Globus pallidus (tissue), 1 donor: ENCODE results near the gene CCDC74B.
"Not testable (repeated sequence)": the region's sequence is repeated elsewhere in the genome, so short reads cannot be mapped to it uniquely, and the experiment has no call there.

Source experiments
- DNase-seq: peaks from one replicate; pipeline ENCODE4 v3.0.0-alpha.2; 2015; ENCODE audit warnings: low spot score

Gene CCDC74B

DNA sequence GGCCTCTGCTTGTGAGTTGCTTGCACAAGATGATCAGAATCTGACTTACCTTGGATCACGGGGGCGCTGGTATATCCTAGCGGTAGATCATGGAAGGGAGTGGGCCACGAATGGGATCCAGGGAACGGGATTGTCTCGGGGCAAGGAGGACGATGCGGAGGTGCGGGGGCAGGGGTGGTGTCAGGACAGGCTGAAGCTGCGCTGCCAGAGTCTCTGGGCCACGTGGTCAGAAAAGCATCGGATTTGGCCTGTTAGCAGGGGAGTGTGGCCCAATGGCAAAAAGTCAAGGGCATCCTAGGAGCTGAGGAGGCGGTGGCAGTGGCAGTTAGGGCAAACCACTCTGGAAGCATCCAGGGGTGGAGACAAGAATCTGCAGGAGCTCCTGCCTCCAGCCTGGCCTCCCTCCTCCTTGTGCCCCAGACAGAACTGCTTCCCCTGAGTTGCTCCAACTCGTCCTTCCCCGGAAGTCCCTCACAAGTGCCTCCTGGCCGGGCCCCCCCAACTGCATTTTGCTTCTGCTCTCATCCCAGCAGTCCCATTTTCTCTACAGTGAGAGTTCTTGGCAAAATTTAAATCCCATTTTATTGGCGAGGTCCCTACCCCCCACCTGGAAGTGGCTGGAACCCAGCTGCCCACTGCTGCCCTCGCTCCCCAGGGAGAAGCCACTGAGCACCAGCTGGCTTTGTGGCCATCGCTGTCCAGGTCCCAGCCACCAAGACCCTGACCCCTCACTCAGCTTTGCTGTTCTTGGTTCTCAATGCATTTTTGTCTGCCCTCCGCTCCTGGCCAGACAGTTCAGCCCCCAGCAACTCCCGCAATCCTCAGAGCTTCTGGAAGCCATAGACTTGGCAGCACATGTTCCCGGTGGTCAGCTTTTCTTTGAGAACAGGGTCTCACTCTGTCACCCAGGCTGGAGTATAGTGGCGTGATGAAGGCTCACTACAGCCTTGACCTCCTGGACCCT lies 5.6 kb upstream of the CCDC74B start:
- no peak for DNase-seq

DNA sequence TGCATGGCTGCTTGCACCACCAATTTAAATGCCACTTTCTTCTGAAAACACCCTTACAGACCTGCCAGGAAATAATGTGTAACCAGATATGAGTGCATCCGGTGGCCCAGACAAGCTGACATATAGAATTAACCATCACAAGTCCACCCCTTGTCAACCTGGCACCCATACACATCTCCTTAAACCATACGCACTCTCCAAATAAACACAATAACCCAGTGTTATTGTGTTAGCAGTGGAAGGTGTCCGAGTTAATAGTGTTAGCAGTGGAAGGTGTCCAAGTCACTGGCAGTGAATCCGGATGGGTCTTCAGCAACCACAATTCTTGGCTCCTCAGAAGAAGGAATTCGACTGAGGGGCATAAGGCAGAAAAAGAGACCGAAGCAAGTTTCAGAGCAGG lies 3.6 kb upstream of the CCDC74B start:
- DNase-seq = not testable (repeated sequence)

DNA sequence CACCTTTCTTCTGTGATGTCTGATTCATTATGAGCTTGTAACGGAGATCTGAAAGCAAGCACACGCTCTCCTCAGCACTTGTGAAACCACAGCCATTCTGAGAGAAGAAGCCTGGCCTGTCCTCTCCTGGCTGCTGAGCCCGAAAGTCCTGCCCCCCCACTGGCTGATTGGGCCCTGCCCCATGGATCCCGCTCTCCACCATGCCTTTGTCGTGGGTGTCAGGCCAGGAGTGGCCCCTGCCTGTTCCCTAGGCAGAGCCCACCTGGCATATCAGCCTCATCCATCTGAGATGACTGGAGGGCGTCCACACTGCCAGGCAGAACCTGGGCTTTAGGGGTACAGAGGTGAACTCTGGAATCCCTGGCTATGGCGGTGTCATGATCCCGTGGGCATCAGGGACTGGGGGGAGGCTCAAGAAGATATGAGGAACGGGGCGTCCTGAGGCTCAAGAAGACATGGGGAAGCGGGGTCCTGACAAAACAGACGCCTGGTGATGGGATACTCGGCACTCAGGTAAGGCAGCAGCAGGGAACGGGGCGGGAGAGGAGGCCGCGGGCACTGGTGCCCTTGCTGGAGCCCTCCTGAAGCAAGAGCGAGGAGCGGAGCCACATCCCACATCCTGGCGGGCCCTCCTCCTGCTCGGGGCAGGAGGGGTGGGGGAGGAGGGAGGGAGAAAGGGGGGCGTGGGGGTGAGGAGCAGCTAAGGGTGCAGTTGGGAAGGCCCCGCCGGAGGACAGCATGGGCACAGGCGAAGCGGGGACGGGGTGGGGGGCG lies 1.5 kb downstream of the CCDC74B start:
- not testable (repeated sequence) for DNase-seq

DNA sequence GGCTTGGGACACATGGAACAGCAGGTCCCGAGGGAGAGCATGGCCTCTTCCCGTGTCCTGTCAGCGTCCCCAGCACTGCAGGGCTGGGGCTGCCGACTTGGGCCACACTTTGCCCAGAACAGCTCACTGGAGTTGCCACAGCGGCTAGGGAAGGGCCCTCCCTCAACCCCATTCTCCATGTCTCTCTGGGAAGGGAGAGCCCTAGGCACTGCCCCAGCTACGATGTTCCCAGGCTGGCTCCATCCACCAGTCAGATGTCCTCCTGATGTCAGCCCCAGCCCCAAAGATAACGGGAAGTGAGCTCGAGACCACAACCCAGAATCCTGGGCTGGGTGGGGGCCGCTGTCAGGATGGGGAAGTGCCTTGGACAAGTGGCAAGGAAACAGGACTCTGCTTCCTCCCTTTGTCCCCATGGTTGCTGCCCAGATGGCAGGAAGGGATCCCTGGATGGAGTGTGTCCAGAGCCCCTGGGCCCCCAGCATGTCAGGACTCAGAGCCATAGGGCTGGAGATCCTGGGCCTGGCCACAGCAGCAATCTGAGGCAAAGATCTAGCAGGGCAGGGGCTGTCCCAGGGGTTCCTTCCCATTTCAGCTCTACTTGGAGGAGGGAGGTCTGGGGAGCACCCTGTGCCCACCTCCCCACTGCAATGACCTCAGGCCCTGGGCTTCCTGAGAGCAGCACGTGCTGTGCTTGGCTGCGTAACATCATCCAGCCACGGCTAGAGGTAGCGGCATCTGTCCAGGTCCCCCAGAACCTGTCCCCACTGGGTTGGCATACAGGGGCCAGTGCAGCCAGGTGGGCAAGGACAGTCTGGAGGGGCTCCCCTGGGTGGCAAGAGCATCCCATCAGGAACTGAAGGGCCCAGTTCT lies 2.3 kb downstream of the CCDC74B start:
- DNase-seq = not testable (repeated sequence)

DNA sequence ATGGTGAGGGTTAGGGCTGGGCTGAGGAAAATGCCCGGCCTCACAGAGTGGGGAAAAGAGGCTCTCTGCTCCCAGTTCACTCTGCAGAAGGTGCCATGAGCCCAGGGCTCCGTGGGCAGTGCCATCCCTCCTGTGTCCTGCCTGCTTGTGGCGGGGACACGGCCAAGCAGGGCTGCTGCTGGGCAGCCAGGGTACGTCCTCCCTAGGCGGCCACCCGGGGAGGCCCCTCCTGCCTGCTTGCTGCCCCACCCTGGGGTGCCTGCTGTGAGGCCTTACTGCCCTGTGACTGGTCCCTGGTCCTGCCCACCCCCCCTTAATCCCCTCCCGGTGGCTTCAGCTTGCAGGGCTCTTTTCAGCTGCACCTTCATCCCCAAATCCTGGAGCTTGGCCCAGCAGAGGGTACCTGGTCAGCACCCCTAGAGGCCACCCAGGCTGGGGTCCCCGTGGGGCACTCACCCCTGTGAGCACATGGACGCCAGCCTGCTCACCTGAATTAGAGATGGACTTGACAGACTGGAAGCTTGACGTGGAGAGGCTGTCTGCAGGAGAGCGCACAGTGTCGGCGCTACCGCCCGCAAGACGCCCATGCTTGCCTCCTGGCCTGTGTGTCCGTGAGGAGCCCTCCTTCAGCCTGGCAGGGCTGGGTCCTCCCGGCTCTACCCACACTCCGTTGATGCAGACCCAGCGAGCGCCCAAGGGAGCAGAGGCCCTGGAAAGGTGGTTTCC lies 3.1 kb downstream of the CCDC74B start:
- DNase-seq = not testable (repeated sequence)

DNA sequence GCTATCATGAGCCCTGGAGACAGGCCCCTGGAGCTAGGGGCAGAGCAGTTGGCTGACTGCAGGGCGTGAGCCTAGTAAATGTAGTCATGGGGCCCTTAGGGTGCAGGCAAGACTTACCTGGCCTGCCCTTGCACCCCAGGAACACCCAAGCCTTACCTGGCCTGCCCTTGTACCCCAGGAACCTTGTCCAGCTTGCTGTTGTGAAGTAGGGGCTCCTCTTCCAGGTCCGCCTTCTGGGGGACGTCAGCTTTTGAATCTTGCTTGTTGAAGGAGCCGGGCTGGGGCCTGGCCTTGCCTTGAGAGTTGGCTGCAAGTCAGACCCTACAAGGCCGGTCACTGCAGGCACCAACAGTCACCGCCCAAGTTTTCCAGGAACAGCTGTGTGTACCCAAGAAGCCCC lies 3.9 kb downstream of the CCDC74B start:
- DNase-seq = not testable (repeated sequence)

DNA sequence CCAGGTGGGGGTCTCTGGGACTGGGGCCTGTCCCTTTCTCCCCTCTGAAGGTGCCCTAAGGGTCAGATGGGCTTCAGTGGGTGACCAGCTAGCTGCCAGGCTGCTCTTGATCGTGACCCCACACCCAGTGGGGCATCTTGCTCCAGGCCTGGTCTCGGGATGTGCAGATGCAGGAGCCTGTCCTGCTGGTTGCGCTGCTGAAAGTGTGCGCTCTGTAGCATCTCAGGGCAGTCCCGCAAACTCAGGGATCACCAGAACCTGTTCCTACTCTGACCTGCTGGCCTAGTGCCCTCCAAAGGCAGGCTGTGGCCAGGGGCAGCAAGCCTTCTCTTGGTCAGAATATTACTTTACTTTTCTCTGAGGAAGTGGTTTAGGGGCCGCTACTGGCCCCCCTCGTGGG lies 4.4 kb downstream of the CCDC74B start:
- not testable (repeated sequence) for DNase-seq

DNA sequence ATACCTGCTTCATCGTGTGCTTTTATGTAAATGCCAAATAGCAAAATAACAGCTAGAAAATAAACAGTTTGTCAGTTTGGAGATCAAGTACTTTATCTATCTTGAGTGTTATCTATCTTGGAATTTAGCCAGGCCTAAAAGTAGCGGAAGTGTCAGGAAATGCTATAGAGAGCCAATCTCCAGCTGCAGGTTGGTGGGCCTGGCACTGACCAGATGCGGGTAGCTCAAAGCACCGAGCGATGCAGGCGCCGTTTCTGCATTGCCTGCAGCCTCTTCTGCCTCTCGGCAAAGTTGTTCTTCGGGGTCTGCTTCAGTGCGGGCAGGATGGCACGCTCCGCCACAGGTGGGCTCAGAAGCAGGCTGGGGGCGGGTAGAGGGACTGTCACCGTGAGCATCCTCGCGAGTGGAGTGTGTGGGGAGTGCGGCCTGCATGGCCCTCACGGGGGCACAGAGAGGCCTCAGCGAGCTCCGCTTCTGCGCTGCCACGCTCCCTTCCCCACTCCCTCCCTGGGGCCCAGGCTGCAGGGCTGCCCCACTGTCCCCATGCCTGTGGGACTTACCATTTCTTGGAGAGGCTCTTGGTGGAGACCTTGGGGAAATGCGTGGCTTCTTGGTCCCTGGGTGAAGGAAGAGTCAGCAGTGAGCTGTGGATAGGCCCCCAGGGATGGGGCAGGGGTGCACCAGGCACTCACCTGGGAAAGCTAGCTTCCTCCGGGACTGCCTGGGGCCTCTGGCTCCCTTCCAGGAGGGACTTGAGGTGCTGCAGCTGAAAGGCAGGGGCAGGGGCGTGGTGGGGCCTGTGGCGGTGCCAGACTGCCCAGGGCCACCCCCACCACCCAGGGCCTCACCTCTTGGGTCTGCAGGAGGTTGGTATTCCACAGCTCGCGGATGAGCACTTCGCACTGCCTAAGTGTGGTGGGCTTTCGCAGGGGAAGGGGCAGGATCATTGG lies 5.3 kb downstream of the CCDC74B start:
- DNase-seq = not testable (repeated sequence)

DNA sequence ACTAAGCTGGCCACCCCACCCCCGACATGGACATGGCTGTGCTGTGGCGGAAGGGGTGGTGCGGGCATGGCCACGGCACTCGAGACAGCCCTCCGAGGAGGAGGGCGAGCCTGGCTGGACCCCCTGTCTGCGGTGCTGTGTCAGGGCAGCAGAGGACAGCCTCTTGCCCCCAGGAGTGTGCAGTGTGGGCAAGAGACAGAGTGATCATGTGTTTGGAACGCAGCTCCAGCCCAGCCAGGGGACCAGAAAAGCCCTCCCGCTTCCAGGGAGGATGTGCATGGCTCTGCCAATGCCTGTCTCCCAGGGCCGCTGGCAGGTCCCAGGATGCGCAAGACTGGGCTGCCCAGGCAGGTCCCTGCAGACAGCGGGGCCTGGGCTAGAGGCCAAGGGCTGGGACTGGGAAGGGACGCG lies 6.1 kb downstream of the CCDC74B start:
- not testable (repeated sequence) for DNase-seq

DNA sequence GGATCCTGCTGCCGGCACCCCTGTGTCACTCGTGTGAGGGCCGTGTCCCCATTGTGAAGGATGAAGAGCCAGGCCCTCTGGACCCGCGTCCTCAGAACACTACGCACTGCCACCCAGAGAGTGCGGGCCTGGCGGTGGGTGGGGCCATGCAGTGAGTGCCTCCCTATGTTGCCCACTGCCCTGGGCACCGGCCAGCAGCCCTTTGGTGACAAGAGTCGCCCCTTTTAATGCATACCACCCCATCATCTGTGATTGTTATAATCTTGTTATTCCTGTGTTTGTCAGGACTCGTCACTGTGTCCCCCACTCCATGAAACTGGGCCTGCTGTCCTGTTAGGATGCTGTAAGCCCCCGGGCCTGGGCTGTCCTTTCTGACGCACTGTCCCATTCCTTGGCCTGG lies 6.6 kb downstream of the CCDC74B start:
- DNase-seq = not testable (repeated sequence)

DNA sequence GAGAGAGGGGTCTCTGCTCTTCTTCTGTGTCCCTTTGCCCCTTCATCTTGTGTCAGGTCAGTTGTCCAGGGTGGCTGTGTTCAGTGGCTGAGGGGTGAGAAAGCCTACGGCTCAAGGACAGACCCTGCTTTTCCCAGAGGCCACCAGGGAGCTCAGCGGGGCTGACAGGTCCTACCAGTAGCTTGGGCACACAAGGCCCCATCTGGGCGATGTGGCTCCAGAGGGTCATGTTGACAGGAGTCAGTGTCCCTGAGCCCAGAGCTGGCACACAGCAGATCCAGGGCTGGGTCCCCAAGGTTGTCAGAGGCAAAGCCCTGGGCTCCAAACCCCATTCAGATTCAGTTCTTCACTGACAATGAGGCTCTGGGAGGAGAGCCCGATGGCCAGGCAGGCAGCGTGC lies 7.8 kb downstream of the CCDC74B start:
- DNase-seq = not testable (repeated sequence)

DNA sequence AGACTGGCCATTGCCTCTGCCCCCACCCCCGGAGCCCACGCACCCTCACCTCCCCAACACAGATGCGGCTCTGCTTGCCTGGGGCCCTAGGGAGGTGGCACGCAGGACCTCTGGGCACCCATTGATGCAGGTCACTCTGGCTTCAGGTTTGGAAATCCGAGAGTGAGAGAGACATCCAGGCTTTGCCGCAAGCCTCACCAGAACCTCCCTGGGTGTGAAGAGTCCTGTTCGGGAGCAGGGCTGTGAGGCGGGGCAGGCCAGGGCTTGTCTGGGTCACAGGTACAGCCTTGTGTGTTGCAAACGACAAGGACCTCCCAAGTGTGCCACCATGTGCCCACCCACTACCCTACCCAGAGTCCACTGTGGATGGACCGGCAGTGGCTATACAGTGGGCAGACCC lies 8.4 kb downstream of the CCDC74B start:
- not testable (repeated sequence) for DNase-seq

DNA sequence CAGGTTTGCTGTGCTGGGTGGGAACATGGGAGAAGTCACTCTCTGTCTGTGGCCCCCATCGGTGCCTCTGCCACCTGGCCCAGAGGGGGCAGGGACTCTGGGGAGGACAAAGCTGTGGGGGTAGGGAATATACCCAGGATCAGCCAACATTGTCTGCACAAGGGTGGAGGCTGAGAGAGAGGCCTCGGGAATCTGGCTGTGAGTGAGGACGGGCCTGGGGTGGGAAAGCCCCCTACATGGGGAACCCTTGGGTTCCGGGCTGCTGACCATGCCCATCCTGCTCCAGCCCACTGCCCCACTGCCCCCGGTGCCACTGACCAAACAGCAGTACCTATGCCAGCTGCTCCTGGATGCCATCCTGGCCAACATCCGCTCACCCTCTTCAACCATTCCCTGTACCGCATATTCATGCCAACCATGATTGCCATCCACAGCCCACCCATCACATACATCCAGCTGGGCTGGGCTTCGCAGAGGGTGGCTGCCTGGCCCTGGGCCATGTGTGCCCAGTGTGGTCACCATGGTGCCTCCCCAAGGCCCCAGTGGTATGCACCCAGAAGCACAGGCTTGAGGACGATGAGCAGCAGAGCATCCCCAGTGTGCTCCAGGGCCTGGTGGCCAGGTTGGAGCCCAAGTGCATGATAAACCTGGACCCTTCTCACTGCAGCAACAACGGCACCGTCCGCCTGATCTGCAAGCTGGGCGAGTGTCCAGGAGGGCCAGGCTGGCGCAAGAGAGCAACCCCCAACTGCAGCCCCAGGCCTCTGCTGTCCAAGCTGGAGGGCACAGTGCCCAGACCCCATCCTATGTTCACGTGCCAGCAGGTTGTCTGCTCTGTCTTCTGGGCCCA lies 9.0 kb downstream of the CCDC74B start:
- DNase-seq = no peak

DNA sequence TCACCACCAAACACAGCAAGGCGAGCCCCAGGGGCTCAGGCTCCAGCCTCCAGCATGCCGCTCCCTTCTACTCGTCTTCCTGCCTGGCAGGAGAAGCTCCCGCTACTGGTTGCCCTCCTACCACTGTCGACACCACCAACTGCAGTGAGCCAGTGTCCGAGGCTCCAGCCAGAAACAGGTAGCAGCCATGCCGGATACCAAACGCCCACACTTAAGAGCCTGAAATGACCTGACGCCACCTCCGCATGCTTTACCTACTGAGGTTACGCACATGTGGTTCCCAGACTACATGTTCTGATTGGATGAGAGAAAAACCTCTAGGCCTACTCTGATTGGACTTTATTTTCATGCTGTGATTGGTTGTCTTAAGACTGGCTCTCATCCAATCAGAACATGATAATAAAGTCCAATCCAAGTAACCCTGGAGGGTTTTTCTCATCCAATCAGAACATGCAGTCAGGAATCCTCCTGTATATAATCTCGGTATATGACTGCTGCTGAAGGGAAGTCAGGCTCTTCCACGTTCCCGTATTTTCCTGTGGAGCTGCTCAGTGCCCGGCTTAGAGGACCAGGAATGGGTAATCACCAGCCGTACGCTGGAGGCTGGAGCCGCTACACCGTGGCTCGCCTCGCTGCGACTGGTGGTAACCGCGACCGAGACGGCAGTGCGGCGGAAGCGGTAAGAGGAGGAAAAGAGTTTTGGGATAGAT lies 15.6 kb downstream of the CCDC74B start, which contains the start of gene POTEF:
Gene POTEF, minus strand, starts transcription at position 103 of the 710 bp plus-strand sequence. CDS start 8,707 bp downstream, outside the sequence.
- DNase-seq = not testable (repeated sequence)

DNA sequence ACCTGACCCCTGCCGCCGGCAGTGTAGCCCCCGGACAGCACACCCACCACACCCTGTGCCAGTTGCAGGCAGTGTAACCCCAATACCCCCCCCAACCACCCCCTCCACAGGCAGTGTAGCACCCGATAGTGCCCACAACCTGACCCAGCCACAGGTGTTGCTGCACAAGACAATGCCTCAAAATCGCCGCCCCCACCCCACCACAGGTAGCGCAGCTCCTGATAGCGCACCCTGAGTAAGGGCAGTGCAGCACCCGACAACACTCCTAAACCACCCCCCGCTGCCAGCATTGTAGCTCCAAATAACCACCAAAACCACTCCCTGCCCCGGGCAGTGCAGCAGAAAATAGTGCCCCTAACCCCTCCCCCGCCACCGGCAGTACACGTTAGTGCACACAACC lies 16.4 kb downstream of the CCDC74B start:
- DNase-seq = not testable (repeated sequence)

DNA sequence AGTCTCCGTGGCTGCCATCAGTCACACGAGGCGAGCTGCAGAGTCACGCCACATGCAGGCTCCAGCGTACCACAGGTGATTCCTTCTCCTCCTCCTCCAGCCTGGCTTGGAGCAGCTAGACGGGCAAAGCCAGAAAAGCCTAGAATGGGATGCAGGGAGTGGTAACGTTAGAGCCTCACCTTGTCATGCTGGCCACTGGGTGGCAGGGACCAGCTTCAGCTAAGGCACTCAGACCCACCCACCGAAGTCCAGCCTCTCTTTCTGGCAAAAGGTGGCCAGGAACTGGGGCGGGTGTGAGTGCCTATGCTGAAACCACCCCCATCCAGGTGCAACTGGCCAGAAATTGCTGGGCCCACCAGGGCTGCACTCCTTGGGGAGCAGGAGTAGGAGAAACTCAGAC lies 17.2 kb downstream of the CCDC74B start:
- not testable (repeated sequence) for DNase-seq

DNA sequence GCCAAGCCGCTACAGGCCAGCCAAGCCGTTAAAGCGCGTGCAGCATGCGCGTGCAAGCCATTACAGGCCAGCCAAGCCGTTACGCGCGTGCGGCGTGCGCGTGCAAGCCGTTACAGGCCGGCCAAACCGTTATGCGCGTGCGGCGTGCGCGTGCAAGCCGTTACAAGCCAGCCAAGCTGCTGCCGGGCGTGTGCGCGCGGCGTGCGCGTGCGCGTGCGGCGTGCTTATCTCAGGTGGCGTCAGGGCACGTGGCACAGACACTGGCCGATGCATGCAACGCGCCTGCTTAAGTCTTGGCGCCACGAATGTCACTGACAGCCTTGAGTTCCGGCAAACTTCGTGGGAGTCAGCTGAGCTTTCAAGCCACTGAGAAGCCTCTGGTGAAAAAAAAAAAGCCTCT lies 24.0 kb downstream of the CCDC74B start:
- not testable (repeated sequence) for DNase-seq
